OCI-M2 (cell line): ENCODE results near the gene DUSP14.

ENCODE experiments used
- DNase-seq: peaks from one replicate; lab custom pipeline; 2025; ENCODE audit not compliant: unreplicated experiment; lab: John Stamatoyannopoulos, UW

Gene DUSP14

GRCh38 chr17:37555386-37555785 lies 65.7 kb downstream of the DUSP14 start:
- DNase-seq, result no peak

DNA sequence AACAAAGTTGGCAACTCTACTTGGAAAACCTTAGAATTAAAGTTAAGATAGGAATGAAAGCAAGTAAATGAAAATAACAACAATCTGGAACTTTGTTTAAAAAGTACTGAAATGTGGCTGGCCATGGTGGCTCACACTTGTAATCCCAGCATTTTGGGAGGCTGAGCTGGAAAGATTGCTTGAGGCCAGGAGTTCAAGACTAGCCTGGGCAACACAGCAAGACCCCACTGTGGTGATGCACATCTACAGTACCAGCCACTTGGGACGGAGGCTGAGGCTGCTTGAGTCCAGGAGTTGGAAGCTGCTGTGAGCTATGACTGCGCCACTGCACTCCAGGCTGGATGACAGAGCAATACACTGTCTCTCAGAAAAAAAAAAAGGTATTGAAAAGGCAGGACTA lies 67.8 kb downstream of the DUSP14 start:
- DNase-seq, result no peak

DNA sequence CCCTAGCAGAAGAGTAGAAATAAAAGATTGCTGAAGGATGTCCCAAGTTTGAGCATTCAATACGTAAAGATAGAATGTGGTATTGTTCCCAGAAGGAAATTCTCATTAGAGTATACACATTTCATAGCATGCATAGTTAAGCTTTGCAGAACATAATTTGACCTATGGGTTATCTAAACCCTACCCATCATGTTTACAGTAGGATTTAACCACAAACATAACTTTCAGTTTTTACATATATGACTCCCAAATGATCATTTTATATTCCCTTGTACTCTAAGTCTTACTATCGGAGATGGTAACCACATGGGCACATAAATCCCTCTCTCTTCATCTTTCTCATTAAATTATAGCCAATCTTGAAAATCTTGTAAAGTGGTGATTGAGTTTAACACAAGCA lies 68.6 kb downstream of the DUSP14 start:
- DNase-seq, result no peak

GRCh38 chr17:37562016-37562745 lies 72.5 kb downstream of the DUSP14 start:
- DNase-seq, result no peak
